Skeletal muscle satellite cell (primary cell): ENCODE measurements around the gene ARL6IP6.
"Not testable (repeated sequence)": the region's sequence is repeated elsewhere in the genome, so short reads cannot be mapped to it uniquely, and the experiment has no call there.

ENCODE experiments used
- H3K27me3 ChIP-seq: 2 replicates; pipeline ENCODE4 v1.7.0; 2013; ENCODE audit warnings: low read length; ENCODE audit not compliant: control insufficient read depth, insufficient read depth
- H3K36me3 ChIP-seq: 2 replicates; pipeline ENCODE4 v1.7.0; 2013; ENCODE audit warnings: mild to moderate bottlenecking, control low read depth, low read length; ENCODE audit not compliant: insufficient read depth
- H3K4me1 ChIP-seq: 2 replicates; pipeline ENCODE4 v1.7.0; 2013; ENCODE audit warnings: low read length; ENCODE audit not compliant: control insufficient read depth, insufficient read depth
- H3K4me2 ChIP-seq: 2 replicates; pipeline ENCODE4 v1.7.0; 2013; ENCODE audit warnings: mild to moderate bottlenecking, low read length
- H3K4me3 ChIP-seq: 2 replicates; pipeline ENCODE4 v1.7.0; 2013; ENCODE audit warnings: low read length
- H3K9ac ChIP-seq: 2 replicates; pipeline ENCODE4 v1.7.0; 2013; ENCODE audit warnings: mild to moderate bottlenecking, low read depth, low read length, moderate library complexity
- H3K9me3 ChIP-seq: replicated peaks from 2 replicates; pipeline ENCODE4 v1.7.0; 2013; ENCODE audit warnings: mild to moderate bottlenecking, control low read depth, low read length

Gene ARL6IP6

GRCh38 chr2:152762202-152762601 is 43.8 kb downstream of the ARL6IP6 start:
- no peak overlapping the region for H3K4me3 ChIP-seq
- no peaks in the 10 kb centered on the region for H3K27me3 ChIP-seq
- H3K4me1 ChIP-seq, result no peaks in the 10 kb centered on the region
- H3K4me2 ChIP-seq, result no peak overlapping the region
- H3K36me3 ChIP-seq, result peaks cover 18% of the 10 kb centered on the region
- no peak overlapping the region for H3K9ac ChIP-seq
- no peaks in the 10 kb centered on the region for H3K9me3 ChIP-seq

- not testable (repeated sequence) for H3K4me1 ChIP-seq, H3K9me3 ChIP-seq, H3K4me2 ChIP-seq, H3K9ac ChIP-seq, H3K27me3 ChIP-seq, H3K4me3 ChIP-seq
- H3K36me3 ChIP-seq, result peaks cover 18% of the 10 kb centered on the region
These were observed 44.8 kb downstream of the ARL6IP6 start for GRCh38 chr2:152763208-152763607.

DNA sequence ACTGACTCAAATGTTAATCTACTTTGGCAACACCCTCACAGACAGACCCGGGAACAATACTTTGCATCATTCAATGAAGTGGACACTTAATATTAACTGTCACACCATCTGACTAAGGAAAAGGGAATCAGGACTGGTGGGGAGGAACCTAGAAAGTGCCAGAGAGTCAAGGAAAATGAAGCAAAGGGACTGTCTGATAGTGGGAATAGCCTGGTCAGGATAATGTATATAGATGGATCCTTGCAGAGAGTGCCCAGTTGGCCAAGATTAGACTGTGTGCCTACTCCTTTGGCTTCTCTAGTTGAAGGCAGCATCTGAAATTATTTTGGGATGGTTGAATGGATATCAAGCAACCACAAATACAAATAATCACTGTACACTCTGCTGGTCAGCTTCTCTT is 45.2 kb downstream of the ARL6IP6 start:
- Histone ChIP-seq H3K4me2 (no peak overlapping the region), H3K9ac (no peak overlapping the region), H3K4me1 (no peaks in the 10 kb centered on the region), H3K9me3 (no peaks in the 10 kb centered on the region), H3K27me3 (no peaks in the 10 kb centered on the region), H3K36me3 (peaks cover 18% of the 10 kb centered on the region), H3K4me3 (no peak overlapping the region)

DNA sequence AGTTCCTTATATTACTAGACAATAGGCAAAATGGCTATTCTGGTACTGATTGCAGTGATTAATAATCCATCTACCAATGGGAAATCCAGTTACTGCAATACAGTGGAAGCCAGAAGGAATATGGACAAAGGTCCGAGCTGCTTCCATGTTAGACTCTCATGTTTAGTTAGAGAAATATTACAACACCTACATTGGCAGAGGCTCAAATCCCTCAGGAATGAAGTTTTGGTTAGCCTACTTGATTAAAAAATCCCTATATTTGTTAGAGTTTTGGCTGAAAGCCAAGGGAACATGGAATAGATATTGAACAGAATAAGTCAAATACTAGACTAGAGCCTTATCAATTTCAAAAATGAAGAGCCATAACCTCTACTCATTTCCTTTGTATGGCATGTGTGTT is 48.5 kb downstream of the ARL6IP6 start:
- H3K4me2 ChIP-seq, result no peak overlapping the region
- no peaks in the 10 kb centered on the region for H3K4me1 ChIP-seq
- no peak overlapping the region for H3K9ac ChIP-seq
- no peaks in the 10 kb centered on the region for H3K27me3 ChIP-seq
- no peaks in the 10 kb centered on the region for H3K9me3 ChIP-seq
- H3K4me3 ChIP-seq, result no peak overlapping the region
- H3K36me3 ChIP-seq, result peaks cover 7% of the 10 kb centered on the region

DNA sequence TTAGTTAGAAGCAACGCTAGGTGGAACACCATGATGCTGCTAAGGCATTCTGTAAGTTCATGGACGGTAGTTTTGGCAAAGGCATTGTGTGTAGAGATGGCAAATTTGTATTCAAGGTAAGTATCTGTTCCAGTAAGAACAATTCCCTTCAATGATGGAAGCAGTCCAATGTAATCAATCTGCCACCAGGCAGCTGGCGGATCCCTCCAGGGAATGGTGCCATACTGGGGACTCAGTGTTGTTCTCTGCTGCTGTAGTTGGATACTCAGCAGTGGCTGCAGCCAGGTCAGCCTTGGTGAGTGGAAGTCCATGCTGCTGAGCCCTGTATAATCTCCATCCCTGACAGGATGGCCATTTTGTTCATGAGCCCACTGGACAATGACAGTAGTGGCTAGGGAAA is 62.8 kb downstream of the ARL6IP6 start:
- H3K9ac ChIP-seq, result no peak overlapping the region
- H3K36me3 ChIP-seq, result no peaks in the 10 kb centered on the region
- H3K4me1 ChIP-seq, result no peaks in the 10 kb centered on the region
- H3K9me3 ChIP-seq, result no peaks in the 10 kb centered on the region
- no peak overlapping the region for H3K4me2 ChIP-seq
- no peak overlapping the region for H3K4me3 ChIP-seq
- H3K27me3 ChIP-seq, result no peaks in the 10 kb centered on the region

- no peak overlapping the region for H3K9ac ChIP-seq
- H3K27me3 ChIP-seq, result no peaks in the 10 kb centered on the region
- H3K4me2 ChIP-seq, result no peak overlapping the region
- no peak overlapping the region for H3K4me3 ChIP-seq
- H3K9me3 ChIP-seq, result no peaks in the 10 kb centered on the region
- H3K4me1 ChIP-seq, result no peaks in the 10 kb centered on the region
- no peaks in the 10 kb centered on the region for H3K36me3 ChIP-seq
These were observed 63.8 kb downstream of the ARL6IP6 start for GRCh38 chr2:152782171-152782570.

- Histone ChIP-seq H3K4me1 (no peaks in the 10 kb centered on the region), H3K9me3 (no peaks in the 10 kb centered on the region), H3K9ac (no peak overlapping the region), H3K27me3 (peaks cover 4% of the 10 kb centered on the region), H3K36me3 (no peaks in the 10 kb centered on the region), H3K4me2 (no peak overlapping the region), H3K4me3 (no peak overlapping the region)
These were observed 72.5 kb downstream of the ARL6IP6 start for GRCh38 chr2:152790883-152791282.

DNA sequence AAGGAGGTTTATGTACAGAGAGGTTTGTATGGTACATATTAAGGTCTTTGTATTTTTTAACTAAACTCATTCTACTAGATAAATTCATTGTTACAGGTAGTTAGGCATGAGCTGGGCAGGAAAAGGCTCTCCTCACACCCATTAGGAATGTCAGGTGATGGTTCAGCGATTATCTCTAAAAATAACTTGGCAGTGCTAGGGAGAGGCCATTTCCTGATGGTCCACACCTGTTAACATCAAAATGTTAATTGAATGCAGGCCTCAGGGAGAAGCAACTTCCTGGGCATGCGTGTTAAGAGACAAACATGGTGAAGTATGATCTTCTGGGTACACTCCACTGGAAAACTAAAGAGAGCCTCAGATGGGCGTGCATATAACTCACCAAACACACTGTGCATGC is 73.6 kb downstream of the ARL6IP6 start:
- Histone ChIP-seq H3K4me1 (no peaks in the 10 kb centered on the region), H3K4me2 (no peak overlapping the region), H3K4me3 (no peak overlapping the region), H3K9me3 (no peaks in the 10 kb centered on the region), H3K36me3 (no peaks in the 10 kb centered on the region), H3K27me3 (peaks cover 4% of the 10 kb centered on the region), H3K9ac (no peak overlapping the region)

DNA sequence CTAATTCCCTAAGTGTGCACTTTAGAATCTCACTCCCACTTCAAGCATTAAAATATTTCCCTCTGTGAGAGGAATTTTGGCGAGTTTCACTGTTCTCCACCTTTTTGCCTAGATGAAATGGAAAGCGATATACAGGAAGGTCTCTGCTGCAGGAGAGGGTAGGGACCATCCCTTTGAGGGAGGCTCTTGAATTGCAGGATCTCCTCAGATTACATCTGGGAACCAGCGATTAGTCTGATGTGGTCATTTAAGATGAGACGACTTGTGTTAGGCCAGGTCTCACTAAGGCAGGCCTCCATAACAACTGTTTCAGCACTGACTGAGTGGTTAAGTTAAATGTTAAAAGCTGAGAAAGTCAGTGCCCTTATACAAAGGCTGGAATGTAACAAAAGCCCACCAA is 74.6 kb downstream of the ARL6IP6 start:
- H3K9me3 ChIP-seq, result no peaks in the 10 kb centered on the region
- no peaks in the 10 kb centered on the region for H3K4me1 ChIP-seq
- no peaks in the 10 kb centered on the region for H3K36me3 ChIP-seq
- no peak overlapping the region for H3K9ac ChIP-seq
- peaks cover 4% of the 10 kb centered on the region for H3K27me3 ChIP-seq
- no peak overlapping the region for H3K4me2 ChIP-seq
- no peak overlapping the region for H3K4me3 ChIP-seq

GRCh38 chr2:152796941-152797340 is 78.5 kb downstream of the ARL6IP6 start:
- Histone ChIP-seq H3K36me3 (no peaks in the 10 kb centered on the region), H3K9ac (no peak overlapping the region), H3K4me2 (no peak overlapping the region), H3K9me3 (no peaks in the 10 kb centered on the region), H3K4me1 (no peaks in the 10 kb centered on the region), H3K4me3 (no peak overlapping the region), H3K27me3 (peaks cover 4% of the 10 kb centered on the region)

DNA sequence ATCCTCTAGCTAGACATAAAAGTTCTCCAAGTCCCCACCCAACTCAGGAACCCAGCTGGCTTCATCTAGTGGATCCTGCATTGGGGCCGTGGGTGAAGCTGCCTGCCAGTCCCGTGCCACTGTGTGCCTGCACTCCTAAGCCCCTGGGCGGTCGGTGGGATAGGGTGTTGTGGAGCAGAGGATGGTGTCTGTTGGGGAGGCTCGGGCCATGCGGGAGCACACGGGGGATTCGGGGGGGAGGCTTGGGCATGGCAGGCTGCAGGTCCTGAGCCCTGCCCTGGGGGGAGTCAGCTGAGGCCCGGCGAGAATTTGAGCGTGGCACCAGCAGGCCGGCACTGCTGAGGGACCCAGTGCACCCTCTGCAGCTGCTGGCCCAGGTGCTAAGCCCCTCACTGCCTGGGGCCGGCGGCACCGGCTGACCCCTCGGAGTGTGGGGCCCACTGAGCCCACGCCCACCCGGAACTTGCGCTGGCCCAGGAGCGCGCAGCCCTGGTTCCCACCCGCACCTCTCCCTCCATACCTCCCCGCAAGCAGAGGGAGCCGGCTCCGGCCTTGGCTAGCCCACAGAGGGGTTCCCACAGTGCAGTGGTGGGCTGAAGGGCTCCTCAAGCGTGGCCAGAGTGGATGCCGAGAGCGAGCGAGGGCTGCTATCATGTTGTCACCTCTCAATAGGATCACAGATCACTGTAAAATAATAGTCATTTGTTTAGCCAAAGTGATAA is 86.4 kb downstream of the ARL6IP6 start:
- Histone ChIP-seq H3K9me3 (no peaks in the 10 kb centered on the region), H3K36me3 (no peaks in the 10 kb centered on the region), H3K4me2 (no peak overlapping the region), H3K4me3 (no peak overlapping the region), H3K27me3 (no peaks in the 10 kb centered on the region), H3K4me1 (no peaks in the 10 kb centered on the region), H3K9ac (no peak overlapping the region)

- Histone ChIP-seq H3K9me3 (no peaks in the 10 kb centered on the region), H3K36me3 (no peaks in the 10 kb centered on the region), H3K9ac (no peak overlapping the region), H3K27me3 (no peaks in the 10 kb centered on the region), H3K4me2 (no peak overlapping the region), H3K4me3 (no peak overlapping the region), H3K4me1 (no peaks in the 10 kb centered on the region)
These were observed 93.5 kb downstream of the ARL6IP6 start for GRCh38 chr2:152811916-152812315.
